ENCODE measurements around the gene SHC2.

Gene SHC2

GRCh38 chr19:460877-461720, at the start of gene SHC2:
TSS of gene SHC2 (minus strand) at chr19:461033. CDS start at chr19:460996, 37 bp downstream.
- no peak for DNase-seq

- DNase-seq, result no peak
These were observed 47.6 kb upstream of the SHC2 start for GRCh38 chr19:508204-509150.

- DNase-seq, result peak; percentile 91
These were observed 46.7 kb upstream of the SHC2 start, which contains the start of gene TPGS1 for GRCh38 chr19:507286-508203. TSS of gene TPGS1 (plus strand) at chr19:507497. CDS start at chr19:507507, 10 bp downstream.

- peak; percentile 96 for DNase-seq
These were observed 45.8 kb upstream of the SHC2 start for GRCh38 chr19:506404-507285.

GRCh38 chr19:504616-505015, 43.8 kb upstream of the SHC2 start:
- DNase-seq, result no peak

- no peak for DNase-seq
These were observed 40.8 kb upstream of the SHC2 start for GRCh38 chr19:501646-502045.

- no peak for DNase-seq
These were observed 38.3 kb upstream of the SHC2 start for GRCh38 chr19:498977-499623.

GRCh38 chr19:498511-498891, 37.7 kb upstream of the SHC2 start:
- no peak for DNase-seq

GRCh38 chr19:497869-498510, 37.2 kb upstream of the SHC2 start:
- DNase-seq, result no peak

- DNase-seq, result no peak
These were observed 36.6 kb upstream of the SHC2 start for GRCh38 chr19:497491-497868.

- no peak for DNase-seq
These were observed 36.2 kb upstream of the SHC2 start for GRCh38 chr19:496986-497385.

- DNase-seq, result no peak
These were observed 35.4 kb upstream of the SHC2 start, which contains the start of gene MADCAM1 for GRCh38 chr19:496112-496665. TSS of gene MADCAM1 (plus strand) at chr19:496486. CDS start at chr19:496500, 14 bp downstream.

GRCh38 chr19:495402-496111, 34.7 kb upstream of the SHC2 start:
- DNase-seq, result peak; percentile 58

- DNase-seq, result no peak
These were observed 34.2 kb upstream of the SHC2 start for GRCh38 chr19:495081-495401.

GRCh38 chr19:494171-495080, 33.6 kb upstream of the SHC2 start:
- DNase-seq, result no peak

- no peak for DNase-seq
These were observed 32.7 kb upstream of the SHC2 start for GRCh38 chr19:493391-494170.

- DNase-seq, result no peak
These were observed 31.3 kb upstream of the SHC2 start for GRCh38 chr19:492091-492531.

Measured in stimulated activated CD4-positive, alpha-beta T cell treated with anti-CD3 and anti-CD28 coated beads, Interleukin-15, amount 100 ng/mL, for 24 hours (primary cell).